Stimulated activated CD8-positive, alpha-beta memory T cell treated with anti-CD3 and anti-CD28 coated beads, Interleukin-15, amount 100 ng/mL, for 4 hours (primary cell): ENCODE data around the gene ST6GALNAC4.

Experiments
- DNase-seq, 2 donors: peaks; one replicate each; pipeline ENCODE4 v3.0.0-alpha.2; 2020; ENCODE audit warnings: low read depth in 2 of 2

ST6GALNAC4 gene

DNA sequence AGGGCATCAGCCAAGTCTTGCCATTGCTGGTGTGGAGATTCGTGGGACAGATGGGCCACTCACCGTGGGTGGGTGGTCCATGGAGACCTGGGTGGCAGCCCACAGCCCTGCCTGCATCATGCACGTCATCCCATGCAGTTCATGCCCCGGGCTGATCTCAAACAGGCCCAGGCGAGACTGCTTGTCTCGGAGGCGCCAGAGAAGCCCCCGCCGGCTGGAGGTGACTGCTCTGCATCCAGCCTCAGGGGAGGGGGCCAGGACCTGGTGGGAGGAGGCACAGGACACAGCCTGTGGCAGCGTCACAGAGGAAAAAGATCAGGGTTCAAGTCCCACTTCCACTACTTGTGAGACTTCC, 12.8 kb upstream of the ST6GALNAC4 start:
- no peak for DNase-seq

DNA sequence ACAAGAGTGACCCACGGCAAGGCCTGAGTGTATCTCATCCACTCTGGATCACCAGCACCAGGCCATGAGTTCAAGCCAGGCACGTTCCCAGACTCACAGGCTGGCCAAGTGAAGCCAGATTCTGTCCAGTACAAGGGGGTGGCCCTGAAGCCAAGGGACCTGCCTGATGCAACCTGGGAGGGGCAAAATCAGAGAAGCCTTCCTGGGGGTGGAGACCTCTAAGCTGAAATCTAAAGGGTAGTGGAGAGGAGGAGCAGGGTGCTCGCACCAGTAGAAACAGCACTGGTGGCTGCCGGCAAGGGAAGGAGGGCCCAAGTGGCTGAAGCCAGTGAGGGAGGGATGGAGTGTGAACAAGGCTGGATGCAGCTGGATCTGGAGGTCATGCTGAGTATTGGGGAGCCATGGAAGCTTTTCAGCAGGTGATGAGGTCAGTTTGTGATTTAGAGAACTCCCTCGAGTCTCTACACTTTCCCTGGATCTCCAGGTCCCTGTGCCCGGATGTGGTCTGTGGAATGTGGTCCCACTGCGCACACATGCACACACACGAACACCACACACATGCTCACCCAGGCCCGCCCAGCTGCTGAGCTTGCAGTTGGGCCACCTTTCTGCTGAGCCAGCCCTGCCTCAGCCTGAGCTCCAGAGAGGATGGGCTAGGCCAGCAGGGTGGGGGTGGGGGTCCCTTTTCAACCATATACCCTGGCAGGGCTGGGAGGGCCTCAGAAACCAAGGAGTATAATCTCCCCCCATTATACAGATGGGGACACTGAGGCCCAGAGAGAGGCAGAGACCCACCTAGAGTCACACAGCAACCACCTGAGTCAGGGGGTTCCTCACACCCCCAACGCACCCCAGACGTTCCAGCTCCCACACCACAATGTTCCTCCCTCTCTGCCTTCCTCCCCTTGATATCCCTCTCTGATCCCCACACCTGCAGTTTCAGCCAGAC, 12.1 kb upstream of the ST6GALNAC4 start:
- no peak for DNase-seq

DNA sequence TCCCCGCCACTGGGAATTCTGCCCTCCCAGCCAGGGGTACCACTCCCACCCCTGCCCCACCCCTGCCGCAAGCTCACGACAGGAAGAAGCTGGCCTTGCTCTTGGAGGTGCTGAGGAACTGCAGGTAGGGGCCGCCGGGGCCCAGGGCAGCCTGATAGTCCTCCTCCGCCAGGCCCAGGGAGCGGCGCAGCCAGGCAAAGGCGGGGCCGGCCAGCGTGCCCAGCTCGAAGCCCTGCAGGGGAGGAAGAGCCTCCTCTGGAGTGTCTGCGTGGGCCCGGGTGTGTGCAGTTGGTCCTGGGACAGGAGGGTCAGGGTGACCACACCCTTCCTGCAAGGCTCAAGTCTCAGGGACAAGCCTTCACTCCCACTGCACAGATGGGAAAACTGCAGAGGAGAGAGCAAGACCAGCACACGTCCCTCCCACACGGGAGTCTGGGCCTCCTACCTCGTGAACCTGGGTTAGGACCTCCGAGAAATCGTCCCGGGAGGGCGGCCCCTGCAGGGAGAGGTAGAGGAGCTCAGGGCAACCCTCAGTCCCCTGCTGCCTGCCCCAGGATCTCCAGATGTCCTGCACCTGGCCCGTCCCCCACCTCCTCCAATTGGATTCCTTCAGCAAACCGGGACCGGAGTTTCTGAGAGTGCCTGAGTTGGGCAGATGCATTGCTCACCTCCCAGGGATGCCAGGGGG, 11.3 kb upstream of the ST6GALNAC4 start:
- no peak for DNase-seq

DNA sequence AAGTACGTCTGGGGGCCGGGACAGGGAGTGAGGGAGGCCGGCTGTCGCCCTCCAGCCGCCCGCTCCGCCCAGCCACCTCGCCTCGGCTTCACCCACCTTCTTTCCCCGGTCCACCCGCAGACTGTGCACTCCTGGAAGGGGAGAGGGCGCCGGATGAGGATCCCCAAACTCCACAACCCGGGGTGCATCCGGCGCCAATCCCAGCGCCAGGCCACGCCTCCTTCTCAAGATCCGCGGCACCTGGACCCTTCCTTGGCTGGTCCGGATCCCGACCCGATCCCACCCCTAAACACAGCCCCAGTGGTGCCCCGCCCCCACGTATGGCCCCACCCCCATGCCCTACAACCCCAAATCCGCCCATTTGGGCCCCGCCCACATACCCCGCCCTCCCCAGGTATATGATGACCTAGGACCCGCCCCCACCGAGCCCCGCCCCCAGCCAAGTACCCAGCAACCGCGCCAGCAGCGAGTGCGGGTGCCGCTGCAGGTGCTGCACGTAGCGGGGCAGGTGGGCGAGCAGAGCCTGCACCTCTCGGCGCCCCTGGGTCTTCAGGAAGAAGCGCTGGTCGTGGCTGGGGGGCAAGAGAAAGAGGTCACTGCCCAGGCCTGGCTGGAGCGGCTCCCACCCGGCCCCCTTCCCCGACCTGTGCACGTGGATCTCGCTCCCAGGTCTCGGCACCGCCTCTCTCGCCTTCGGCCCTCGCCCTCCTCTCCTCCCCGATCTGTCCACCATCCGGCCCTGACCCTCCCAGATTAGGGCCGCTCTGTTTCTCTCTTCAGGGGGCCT, 10.6 kb upstream of the ST6GALNAC4 start:
- DNase-seq = peak in 1 of 2 donors; percentile 66

DNA sequence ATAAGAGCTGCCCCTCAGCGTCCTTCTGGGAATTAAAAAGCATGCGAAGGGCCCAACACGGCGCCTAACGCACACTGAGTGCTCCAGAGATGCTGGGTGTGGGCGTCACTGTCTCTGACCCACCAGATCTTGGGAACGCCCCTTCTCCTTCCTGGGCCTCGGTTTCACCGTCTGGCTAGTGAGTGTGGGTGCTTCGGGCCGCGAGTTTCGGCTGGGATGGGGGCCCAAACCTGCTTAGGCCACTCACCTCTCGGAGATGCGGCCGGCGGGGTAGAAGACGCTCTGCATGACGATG, 10.0 kb upstream of the ST6GALNAC4 start:
- DNase-seq = no peak

DNA sequence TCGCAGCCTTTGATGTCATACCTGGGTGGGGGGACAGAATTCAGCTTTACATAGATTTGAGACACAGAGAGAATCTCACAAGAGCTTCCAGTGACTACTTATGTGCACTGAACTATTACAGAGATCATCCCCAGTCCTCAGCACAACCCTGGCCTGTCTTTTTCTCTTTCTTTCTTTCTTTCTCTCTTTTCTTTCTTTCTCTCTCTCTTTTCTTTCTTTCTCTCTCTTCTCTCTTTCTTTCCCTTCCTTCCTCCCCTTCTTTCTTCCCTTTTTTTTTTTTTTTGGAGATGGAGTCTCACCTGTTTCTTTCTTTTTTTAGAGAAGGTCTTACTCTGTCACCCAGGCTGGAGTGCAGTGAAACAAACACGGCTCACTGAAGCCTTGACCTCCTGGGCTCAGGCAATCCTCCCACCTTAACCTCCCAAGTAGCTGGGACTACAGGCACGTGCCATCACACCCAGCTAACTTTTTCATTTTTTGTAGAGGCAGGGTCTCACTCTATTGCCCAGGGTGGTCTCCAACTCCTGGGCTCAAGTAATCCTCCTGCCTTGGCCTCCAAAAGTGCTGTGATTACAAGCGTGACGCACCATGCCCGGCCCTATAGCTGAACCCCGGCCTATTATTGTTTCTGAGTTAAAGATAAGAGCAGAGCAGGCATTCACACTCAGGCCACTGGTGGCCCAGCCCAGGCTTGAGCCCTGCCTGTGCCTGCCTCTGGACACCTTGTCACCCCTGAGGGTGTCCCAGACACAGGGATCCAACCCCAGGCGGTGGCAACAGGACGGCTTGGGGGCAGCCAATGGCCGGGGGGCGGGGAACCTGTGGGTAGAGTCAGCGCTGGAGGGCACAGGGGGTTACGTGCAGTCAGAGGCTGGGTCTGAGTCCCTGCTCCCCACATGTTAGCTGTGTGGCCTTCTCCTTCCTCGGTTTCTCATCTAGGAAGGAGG, 9.4 kb upstream of the ST6GALNAC4 start:
- DNase-seq = no peak

DNA sequence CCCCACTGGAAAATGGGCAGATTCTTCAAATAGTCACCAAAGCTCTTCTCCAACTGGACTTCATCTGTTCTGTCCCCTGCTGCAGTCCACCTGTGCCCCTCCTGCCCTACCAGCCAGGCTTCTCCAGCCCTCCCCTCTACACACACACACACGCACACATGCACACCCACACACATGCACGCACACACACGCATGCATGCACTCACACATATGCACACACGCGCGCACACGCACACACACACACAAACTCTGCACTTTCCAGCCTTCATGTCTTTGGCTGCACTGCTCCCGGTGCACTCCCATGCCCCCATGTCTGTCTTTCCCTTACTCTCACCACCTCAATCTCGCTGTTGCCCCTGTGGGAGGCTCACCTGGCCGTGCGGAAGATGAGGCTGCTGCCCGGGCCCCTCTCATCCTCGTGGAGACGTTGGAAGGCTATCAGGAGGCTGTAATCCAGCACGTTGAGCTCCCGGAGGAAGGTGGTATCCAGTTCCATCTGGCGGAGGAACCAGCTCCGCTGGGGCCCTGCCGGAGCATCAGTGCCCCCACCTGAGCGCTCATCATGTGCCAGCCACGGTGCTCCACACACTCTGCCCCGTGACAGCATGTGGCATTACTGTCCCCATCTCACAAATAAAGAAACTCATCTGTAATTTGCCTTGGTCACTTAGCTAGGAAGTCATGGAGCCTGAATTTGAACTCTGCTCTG, 8.0 kb upstream of the ST6GALNAC4 start:
- no peak for DNase-seq

DNA sequence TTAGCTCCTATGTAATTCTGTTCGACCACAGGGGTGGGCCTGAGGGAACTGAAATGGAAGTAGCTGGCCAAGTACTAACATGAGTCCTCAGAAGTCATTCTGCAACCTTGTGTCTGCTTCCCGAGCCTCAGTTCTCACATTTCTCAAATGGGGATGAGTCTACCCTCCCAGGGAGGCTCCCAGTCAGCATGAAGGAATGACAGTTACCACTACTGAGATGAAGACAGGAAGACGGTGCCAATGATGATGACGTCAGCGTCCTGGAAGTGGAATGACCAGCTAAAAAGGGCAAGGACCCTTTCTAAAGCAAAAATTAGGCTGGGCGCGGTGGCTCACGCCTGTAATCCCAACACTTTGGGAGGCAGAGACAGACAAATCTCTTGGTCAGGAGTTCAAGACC, 6.9 kb upstream of the ST6GALNAC4 start:
- DNase-seq = no peak

DNA sequence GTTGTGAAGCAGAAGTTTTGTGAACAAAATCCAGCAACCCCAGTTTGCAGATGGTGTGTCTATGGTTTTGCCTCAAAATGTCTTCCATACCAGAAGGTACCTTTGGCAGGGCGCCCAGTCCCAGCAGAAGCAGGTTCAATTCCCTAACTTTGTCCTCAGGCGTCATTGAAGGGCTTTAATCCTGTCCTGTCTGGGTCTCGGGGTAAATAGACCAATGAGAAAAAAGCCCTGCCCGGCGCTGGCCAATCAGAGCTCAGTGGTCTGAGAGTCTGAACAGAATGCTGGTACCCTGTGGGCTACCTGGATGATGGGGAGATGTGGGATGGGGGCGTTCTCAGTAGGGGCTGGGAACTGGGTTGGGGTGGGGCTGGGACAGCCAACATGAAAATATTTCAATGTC, 6.2 kb upstream of the ST6GALNAC4 start:
- no peak for DNase-seq

DNA sequence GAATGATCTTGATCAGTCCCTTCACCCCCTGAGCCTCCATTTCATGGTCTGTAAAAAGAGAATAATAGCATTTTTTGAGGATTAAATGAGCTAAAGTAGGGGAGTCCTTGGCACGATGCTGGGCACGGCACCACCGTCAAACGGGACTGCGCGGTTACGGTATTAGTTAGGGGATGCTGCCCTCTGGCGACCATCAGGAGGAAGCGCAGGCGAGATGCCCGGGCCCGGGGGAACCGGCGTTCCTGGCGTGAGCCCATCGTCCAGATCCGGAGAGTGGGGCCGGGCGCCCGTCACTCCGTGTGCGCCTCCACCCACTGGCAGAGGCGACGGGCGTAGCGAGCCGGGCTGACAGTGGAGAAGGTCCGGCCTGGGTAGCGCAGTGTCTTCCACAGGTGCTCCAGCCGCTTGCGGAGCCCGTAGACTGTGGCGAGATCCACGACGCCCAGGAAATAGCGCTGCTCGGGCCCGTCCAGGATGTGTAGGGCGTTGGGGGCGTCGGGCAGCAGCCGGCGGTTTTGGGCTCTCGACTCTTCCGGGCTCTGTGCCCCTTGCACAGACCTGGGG, 4.8 kb upstream of the ST6GALNAC4 start:
- DNase-seq = peak; percentile 45 to 47

DNA sequence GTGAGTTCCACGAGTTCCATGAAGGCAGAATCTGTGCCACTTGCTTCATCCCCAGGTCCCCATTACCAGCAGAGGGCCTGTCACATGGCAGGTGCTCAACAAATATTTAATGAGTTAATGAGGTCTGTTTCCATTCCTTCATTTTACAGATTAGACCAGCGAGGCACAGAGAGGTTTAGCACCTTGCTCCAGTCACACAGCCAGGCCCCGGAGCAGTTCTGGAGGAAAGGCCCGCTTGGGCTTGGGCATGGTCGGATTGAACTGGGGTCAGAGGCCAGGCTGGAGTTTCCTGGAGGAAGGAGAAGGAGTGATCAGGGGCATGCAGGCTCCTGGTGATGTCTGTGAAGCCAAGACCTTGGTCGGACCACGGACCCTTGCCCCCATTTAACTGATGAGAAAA, 4.0 kb upstream of the ST6GALNAC4 start:
- DNase-seq = no peak

DNA sequence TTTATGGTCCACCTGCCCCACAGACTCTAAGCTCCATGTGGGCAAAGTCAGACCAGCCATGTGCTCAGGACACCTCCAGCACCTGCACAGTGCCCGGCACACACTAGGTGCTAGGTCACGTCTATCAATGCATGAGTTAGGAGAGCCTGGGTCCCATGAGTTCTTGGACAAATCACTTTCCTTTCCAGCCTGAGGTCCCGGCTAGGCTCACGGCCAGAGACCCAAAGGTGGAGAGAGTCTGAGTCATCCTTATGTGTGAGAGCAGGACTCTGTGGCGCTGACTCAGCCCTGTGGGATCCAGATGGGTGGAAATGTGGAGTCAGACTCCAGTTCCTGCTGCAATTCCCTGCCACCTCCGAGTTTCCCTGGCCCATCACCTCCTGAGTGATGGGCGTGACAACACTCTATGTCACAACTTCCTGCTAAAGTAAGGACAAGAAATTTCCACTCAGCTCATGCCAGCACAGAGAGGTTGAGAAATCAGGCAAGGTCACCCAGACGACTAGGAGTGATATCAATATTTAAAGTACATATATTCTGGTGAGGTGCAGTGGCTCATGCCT, 2.5 kb upstream of the ST6GALNAC4 start:
- DNase-seq = no peak

DNA sequence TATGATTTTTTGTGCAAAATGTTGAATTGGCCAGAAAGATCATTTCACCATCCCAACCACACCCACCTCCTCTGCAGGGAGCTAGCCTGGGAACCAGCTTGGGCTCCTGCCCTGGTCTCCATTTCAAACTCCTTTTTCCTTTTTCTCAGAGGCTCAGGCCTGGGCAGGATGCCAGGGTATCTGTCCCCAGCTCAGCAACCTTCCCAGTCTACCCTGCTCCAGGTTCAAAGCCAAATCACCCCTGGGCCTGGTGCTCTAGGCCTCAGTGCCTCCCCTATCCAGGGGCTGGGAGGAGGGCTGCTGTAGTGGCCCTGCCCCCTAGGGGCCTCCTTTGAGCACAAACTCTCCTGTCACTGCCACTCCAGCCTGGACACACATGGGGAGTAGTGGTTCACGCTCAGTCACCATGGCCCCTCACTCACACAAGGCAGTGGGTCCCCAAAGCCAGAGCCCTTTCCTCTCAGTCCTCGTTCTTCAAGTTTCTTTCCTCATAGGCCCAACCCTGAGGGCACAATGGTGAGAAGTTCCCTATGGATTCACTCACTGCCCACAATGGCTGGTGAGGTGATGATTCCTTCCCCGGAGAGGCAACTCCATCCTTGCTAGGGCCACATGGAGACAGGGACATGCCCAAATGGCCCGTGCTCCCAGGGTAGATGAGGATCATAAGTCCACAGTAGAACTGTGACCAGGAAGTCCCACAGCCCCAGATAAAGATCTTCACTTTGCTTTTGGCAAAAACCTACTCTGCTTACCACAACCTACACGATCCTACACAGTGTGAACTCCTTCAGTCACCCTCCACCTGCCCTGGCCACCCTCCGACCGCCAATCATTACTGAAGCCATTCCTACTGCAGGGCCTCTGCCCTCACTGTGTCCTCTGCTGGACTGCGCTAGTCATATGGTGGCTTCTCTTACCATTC, 1.6 kb upstream of the ST6GALNAC4 start:
- no peak for DNase-seq

DNA sequence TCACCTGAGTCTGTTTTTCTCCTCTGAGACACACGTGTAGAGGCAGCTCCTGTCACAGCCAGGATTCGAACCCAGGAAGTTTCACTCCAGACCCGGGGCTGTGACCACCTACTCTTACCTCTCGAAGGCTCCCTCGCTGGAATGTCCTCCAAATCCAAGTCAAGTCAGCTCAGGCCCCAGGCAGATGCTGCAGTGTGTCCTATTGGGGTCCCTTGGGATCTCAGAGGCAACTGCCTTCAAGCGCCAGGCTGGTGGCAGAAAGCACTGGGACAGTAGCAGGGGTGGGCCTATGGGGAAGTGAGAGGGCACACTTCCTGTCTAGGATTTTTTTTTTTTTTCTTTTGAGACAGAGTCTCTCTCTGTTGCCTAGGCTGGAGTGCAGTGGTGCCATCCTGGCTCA, 762 bp upstream of the ST6GALNAC4 start:
- DNase-seq = no peak

DNA sequence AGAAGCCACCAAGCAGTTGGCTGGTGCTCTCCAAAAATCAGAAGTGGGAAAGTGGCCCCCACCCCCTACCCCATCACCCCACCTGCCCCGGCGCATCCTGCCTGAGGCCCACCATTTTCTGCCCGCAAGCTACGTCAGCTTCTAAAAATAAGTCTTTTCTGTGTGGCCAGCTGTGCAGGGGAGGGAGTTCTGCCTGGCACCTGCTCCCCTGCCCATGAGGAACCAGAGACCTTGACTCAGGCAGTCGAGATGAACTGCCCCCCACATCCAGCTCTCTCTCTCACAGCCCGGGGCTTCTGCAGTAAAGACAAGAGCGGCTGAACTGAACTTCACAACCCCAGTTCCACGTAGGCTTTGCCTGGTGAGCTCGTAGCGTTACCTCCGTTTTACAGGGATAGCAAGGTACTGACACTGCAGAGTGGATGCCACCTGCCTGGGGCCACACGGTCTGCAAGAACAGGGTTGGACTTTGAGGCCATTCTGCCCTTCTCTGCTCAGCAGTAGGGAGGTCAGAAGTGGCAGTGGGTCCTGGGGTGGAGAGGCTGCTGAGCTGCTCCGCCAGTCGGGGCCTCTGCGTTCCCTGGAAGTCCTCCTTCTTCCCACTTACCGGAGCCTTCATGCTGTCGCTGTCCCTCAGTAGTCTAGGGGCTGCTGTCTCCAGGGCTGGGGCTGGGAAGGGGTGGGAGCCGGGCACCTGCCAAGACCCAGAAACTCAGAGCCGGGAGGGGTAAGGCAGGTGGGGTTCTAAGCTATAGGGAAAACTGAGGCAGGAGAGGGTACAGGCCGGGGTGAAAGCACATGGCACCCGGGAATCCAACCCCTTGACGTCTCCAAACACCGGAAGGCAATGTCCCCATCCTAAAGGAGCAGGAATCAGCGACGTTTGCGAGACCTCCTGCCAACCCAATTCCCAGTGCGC, 781 bp downstream of the ST6GALNAC4 start:
- DNase-seq = no peak

DNA sequence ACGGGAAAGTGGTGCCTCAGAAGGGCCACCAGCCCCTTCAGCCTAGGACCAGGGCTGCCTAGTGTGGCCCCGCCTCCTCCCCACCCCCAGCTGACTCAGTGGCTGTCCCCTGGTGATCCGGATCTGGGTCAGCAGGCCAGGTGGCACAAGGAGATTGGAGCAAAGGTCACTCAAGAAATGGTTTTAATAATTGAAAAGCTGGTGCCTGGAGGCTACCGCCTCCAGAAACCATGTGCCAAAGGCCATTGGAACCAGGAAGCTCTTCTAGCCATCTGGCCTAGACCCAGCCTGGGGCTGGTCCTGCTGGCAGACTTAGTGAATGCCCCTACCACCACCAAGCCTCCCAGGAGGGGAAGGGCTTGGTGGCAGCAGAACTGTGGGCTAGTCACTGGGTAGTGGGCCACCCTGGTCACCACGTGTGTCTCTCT, 1.5 kb downstream of the ST6GALNAC4 start:
- DNase-seq = no peak

DNA sequence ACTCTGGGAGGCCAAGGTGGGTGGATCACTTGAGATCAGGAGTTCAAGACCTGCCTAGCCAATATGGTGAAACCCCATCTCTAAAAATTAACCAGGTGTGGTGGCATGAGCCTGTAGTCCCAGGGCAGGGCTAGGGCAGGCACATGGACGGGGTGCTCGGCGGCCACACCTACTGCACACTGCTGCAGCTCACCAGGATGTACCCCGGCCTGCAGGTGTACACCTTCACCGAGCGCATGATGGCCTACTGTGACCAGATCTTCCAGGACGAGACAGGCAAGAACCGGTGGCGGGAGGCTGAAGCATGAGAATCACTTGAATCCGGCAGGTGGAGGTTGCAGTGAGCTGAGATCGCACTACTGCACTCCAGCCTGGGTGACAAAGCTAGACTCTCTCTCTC, 3.2 kb downstream of the ST6GALNAC4 start:
- DNase-seq = no peak

DNA sequence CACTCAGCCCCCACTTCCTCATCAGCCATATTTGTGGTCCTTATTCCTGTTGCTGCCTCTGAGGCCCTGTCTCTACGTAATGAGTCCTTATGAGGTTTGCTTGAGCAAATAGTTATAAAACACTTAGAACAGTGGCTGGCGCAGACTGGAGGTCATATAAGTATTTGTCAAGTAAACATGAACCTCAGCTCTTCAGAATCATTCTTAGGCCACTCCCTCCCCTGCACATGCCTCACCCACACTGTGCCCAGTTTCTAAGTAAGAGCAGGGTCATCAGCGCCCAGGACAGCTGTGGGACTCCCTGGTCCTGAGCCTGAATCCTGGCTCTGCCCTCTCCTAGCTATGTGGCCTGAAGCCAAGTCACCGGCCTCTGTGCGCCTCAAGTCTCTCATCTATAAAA, 4.0 kb downstream of the ST6GALNAC4 start:
- no peak for DNase-seq
